ENCODE results near the gene RIC8B. TPM values are rescaled to one million over a fixed set of nuclear protein-coding genes. Genes with fewer than 3 reads are reported as not detected.

Gene RIC8B
- total RNA-seq, 4 donors from 2014 or later, result 4.8 to 11.2 (median 8.8) TPM

GRCh38 chr12:106855221-106855758 lies 80.8 kb downstream of the RIC8B start:
- 84% methylated on average over 2 of the region's 2 CpGs for WGBS
- no peak for DNase-seq (ENCODE audit: low spot score in 2 of 2)
- no peak overlapping the region for H3K27ac ChIP-seq
- H3K27me3 ChIP-seq, result no peaks in the 10 kb centered on the region
- no peak overlapping the region for H3K4me3 ChIP-seq
- no peaks in the 10 kb centered on the region for H3K9me3 ChIP-seq
- no peaks in the 10 kb centered on the region for H3K4me1 ChIP-seq
- TF ChIP-seq POLR2AphosphoS5 (IDR thresholded peaks at IDR 0.05), result no peak
- TF ChIP-seq CTCF (IDR thresholded peaks at IDR 0.05), result no peak
- TF ChIP-seq POLR2A (IDR thresholded peaks at IDR 0.05), result no peak
- no peak for TF ChIP-seq EP300 (IDR thresholded peaks at IDR 0.05)
- peaks cover 6% of the 10 kb centered on the region for H3K36me3 ChIP-seq

GRCh38 chr12:106861984-106862916 lies 87.8 kb downstream of the RIC8B start:
- H3K27me3 ChIP-seq, result no peaks in the 10 kb centered on the region
- peaks cover 13% of the 10 kb centered on the region for H3K36me3 ChIP-seq
- no peaks in the 10 kb centered on the region for H3K4me1 ChIP-seq
- no peaks in the 10 kb centered on the region for H3K9me3 ChIP-seq
- no peak for TF ChIP-seq POLR2A (IDR thresholded peaks at IDR 0.05)
- TF ChIP-seq EP300 (IDR thresholded peaks at IDR 0.05), result no peak
- TF ChIP-seq CTCF (IDR thresholded peaks at IDR 0.05), result no peak
- no peak for TF ChIP-seq POLR2AphosphoS5 (IDR thresholded peaks at IDR 0.05)
- no peak for DNase-seq (ENCODE audit: low spot score in 2 of 2)
- no peak overlapping the region for H3K27ac ChIP-seq
- 97% methylated on average over 3 of the region's 3 CpGs for WGBS
- H3K4me3 ChIP-seq, result no peak overlapping the region

DNA sequence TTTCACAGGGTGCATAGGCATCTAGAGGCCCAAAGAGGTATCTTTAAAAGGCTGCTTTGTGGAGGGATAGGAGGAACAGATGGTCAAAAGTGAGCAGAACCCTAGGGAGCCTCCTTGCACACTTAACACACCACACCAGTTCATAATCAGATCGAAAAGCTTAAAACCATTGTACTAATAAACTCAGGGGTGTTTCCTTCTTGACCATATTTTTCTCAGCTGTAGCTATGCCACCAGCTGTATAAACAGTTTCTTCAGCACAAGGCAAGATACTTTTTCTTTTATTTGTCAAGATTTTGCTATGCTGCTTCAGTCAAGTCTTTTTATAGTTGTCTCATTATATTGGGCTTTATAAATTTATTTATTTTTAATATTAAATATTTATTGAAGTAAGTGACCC lies 88.7 kb downstream of the RIC8B start:
- peaks cover 2% of the 10 kb centered on the region for H3K4me1 ChIP-seq
- WGBS, result 83% methylated on average over 1 of the region's 1 CpG
- H3K4me3 ChIP-seq, result no peak overlapping the region
- no peak for DNase-seq (ENCODE audit: low spot score in 2 of 2)
- no peaks in the 10 kb centered on the region for H3K9me3 ChIP-seq
- H3K27ac ChIP-seq, result no peak overlapping the region
- TF ChIP-seq POLR2A (IDR thresholded peaks at IDR 0.05), result no peak
- no peak for TF ChIP-seq EP300 (IDR thresholded peaks at IDR 0.05)
- TF ChIP-seq CTCF (IDR thresholded peaks at IDR 0.05), result no peak
- no peak for TF ChIP-seq POLR2AphosphoS5 (IDR thresholded peaks at IDR 0.05)
- H3K36me3 ChIP-seq, result peaks cover 9% of the 10 kb centered on the region
- H3K27me3 ChIP-seq, result no peaks in the 10 kb centered on the region

- Histone ChIP-seq H3K9me3 (no peaks in the 10 kb centered on the region), H3K27ac (no peak overlapping the region), H3K4me3 (no peak overlapping the region), H3K27me3 (no peaks in the 10 kb centered on the region), H3K4me1 (peaks cover 2% of the 10 kb centered on the region), H3K36me3 (peaks cover 4% of the 10 kb centered on the region)
- TF ChIP-seq POLR2AphosphoS5 (IDR thresholded peaks at IDR 0.05) (no peak), CTCF (IDR thresholded peaks at IDR 0.05) (no peak), EP300 (IDR thresholded peaks at IDR 0.05) (no peak), POLR2A (IDR thresholded peaks at IDR 0.05) (no peak)
- no peak for DNase-seq (ENCODE audit: low spot score in 2 of 2)
- 93% methylated on average over 3 of the region's 3 CpGs for WGBS
Observed at GRCh38 chr12:106865683-106866082, 91.2 kb downstream of the RIC8B start.

DNA sequence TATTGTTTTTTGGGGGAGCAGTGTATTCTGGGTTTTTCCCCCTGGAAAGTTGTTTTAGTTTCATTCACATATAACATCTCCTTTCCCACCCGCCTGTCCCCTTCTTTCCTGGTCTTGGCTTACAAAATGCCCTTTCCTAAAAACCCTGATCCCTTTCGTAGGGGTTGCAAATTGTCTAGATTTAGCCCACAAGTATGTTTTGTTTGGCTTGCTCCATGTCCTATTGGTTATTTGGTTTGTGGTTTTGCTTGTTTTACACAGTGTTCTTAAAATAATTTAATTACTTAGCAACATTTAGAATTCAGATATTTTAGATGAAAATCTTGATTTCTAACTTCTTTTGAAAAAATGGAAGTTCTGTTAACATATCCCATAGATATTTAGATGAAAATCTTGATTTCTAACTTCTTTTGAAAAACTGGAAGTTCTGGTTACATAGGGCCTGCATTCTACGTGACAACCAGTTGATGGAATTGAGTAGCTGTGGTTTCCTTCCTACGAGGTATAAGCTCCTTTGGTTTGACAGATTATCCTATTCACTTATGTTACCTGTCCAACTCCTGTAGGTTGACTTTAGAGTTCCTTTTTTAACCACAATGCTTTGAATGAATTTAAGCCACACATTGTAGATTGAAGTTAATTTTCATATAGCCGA lies 92.1 kb downstream of the RIC8B start:
- WGBS, result 82% methylated on average over 5 of the region's 5 CpGs

More for the DNA sequence above, 92.1 kb downstream of the RIC8B start:
- H3K9me3 ChIP-seq, result no peaks in the 10 kb centered on the region
- TF ChIP-seq CTCF (IDR thresholded peaks at IDR 0.05) (no peak), POLR2AphosphoS5 (IDR thresholded peaks at IDR 0.05) (no peak), EP300 (IDR thresholded peaks at IDR 0.05) (no peak), POLR2A (IDR thresholded peaks at IDR 0.05) (no peak)
- peaks cover 2% of the 10 kb centered on the region for H3K4me1 ChIP-seq
- H3K4me3 ChIP-seq, result no peak overlapping the region
- no peak for DNase-seq (ENCODE audit: low spot score in 2 of 2)
- no peaks in the 10 kb centered on the region for H3K27me3 ChIP-seq
- H3K27ac ChIP-seq, result no peak overlapping the region
- no peaks in the 10 kb centered on the region for H3K36me3 ChIP-seq

Measured in suprapubic skin (tissue), 4 donors.